A673 (cell line): ENCODE measurements around the gene EXOC6B. TPM values are rescaled to one million over a fixed set of nuclear protein-coding genes. Genes with fewer than 3 reads are reported as not detected.

Experiments
- BruUV-seq: library from RNA; stranded (reverse); fragments of 400-500 nt; replicated peaks from 2 replicates; lab custom pipeline; 2021; lab: Mats Ljungman, UMichigan
- CTCF ChIA-PET: fragments of 300-600 bp; sonication (Branson Sonifier 250); formaldehyde crosslinking; loops from one replicate; lab custom pipeline; 2022; ENCODE audit warnings: antibody characterized with exemption; lab: Charles Lee
- POLR2A ChIA-PET: fragments of 300-600 bp; sonication (Branson Sonifier 250); formaldehyde crosslinking; loops from one replicate; lab custom pipeline; 2022; ENCODE audit warnings: antibody characterized with exemption; ENCODE audit not compliant: low non-redundant PET; lab: Charles Lee
- DNase-seq: peaks from one replicate; pipeline ENCODE4 v3.0.0-alpha.2; 2015; ENCODE audit warnings: low spot score
- H3K27ac ChIP-seq: fragments of 200-600 bp; sonication (generic); 2 replicates; pipeline ENCODE4 v1.5.1; 2016; ENCODE audit warnings: mixed run types, low read depth, mild to moderate bottlenecking, mixed read lengths, antibody characterized with exemption, low read length; ENCODE audit not compliant: poor library complexity, severe bottlenecking
- H3K27me3 ChIP-seq: fragments of 200-600 bp; sonication (generic); replicated peaks from 2 replicates; pipeline ENCODE4 v1.6.1; 2017; ENCODE audit warnings: mixed run types, low read depth, mild to moderate bottlenecking, mixed read lengths, antibody characterized with exemption, low read length; ENCODE audit not compliant: insufficient read depth, poor library complexity
- H3K36me3 ChIP-seq: fragments of 200-600 bp; sonication (generic); 2 replicates; pipeline ENCODE4 v1.6.1; 2016; ENCODE audit warnings: mixed run types, mild to moderate bottlenecking, mixed read lengths, antibody characterized with exemption, low read length; ENCODE audit not compliant: insufficient read depth, poor library complexity, severe bottlenecking
- H3K4me1 ChIP-seq: fragments of 200-600 bp; sonication (generic); 2 replicates; pipeline ENCODE4 v1.6.1; 2017; ENCODE audit warnings: mixed run types, mild to moderate bottlenecking, mixed read lengths, antibody characterized with exemption, low read length; ENCODE audit not compliant: insufficient read depth, poor library complexity, severe bottlenecking
- H3K4me3 ChIP-seq: fragments of 200-600 bp; sonication (generic); 2 replicates; pipeline ENCODE4 v1.5.1; 2016; ENCODE audit warnings: low read depth, mixed run types, mild to moderate bottlenecking, mixed read lengths, low read length; ENCODE audit not compliant: poor library complexity, severe bottlenecking
- H3K9me3 ChIP-seq: fragments of 200-600 bp; sonication (generic); 2 replicates; pipeline ENCODE4 v1.6.1; 2016; ENCODE audit warnings: mixed run types, low read depth, mild to moderate bottlenecking, mixed read lengths, antibody characterized with exemption, low read length; ENCODE audit not compliant: poor library complexity, severe bottlenecking
- CTCF ChIP-seq: fragments of 300-800, 200-600 bp; sonication (generic); conservative IDR thresholded peaks from 2 replicates; pipeline ENCODE4 v1.5.1; 2017; ENCODE audit warnings: low read depth, mild to moderate bottlenecking, antibody characterized with exemption, low read length, moderate library complexity, mixed read lengths
- EZH2 ChIP-seq: fragments of 200-600 bp; sonication (generic); IDR thresholded peaks from 2 replicates; pipeline ENCODE4 v1.6.1; 2017; ENCODE audit warnings: borderline replicate concordance, low read depth, mild to moderate bottlenecking, mixed read lengths, antibody characterized with exemption, low read length; ENCODE audit not compliant: poor library complexity, severe bottlenecking
- intact Hi-C: fragments of 100-400 bp; cut with micrococcal nuclease; formaldehyde crosslinking; loops from one replicate; pipeline ENCODE4 v1.10.0; 2022; ENCODE audit not compliant: unreplicated experiment
- total RNA-seq: library from RNA; stranded (reverse); gene quantifications from 2 replicates; pipeline ENCODE4 v1.2.3, GENCODE V29; 2021

The EXOC6B gene
- total RNA-seq, 1 experiment from 2014 or later = 138 TPM

GRCh38 chr2:72291059-72291458, 534.8 kb downstream of the EXOC6B start:
- no peaks in the 10 kb centered on the region for H3K27me3 ChIP-seq
- no peak for TF ChIP-seq CTCF
- no peak for TF ChIP-seq EZH2
- H3K4me1 ChIP-seq = peaks cover 12% of the 10 kb centered on the region
- no peak for DNase-seq
- CTCF ChIA-PET = no interaction called here
- H3K4me3 ChIP-seq = no peak overlapping the region
- intact Hi-C loops = no loop called here
- no peaks in the 10 kb centered on the region for H3K9me3 ChIP-seq
- no peaks in the 10 kb centered on the region for H3K36me3 ChIP-seq
- POLR2A ChIA-PET = no interaction called here
- H3K27ac ChIP-seq = no peak overlapping the region
- BruUV-seq = no TSS peak

DNA sequence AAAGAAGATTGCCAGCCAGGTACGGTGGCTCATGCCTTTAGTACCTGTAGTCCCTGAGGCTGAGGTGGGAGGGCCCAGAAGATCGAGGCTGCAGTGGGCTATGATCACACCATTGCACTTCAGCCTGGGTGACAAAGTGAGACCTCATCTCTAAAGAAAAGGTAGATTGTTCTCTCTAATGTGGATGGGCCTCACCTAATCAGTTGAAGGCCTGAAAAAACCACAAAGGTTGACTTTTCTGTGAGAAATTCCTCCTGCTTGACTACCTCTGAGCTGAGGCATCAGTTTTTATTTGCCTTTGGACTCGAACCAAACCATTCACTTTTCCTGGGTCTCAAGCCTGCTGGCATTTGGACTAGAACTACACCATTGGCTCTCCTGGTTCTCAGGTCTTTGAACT, 536.1 kb downstream of the EXOC6B start:
- no peaks in the 10 kb centered on the region for H3K9me3 ChIP-seq
- CTCF ChIA-PET = no interaction called here
- peaks cover 12% of the 10 kb centered on the region for H3K4me1 ChIP-seq
- intact Hi-C loops = no loop called here
- no peaks in the 10 kb centered on the region for H3K27me3 ChIP-seq
- H3K27ac ChIP-seq = no peak overlapping the region
- H3K4me3 ChIP-seq = no peak overlapping the region
- TF ChIP-seq EZH2 = no peak
- TF ChIP-seq CTCF = no peak
- no peaks in the 10 kb centered on the region for H3K36me3 ChIP-seq
- DNase-seq = no peak
- POLR2A ChIA-PET = no interaction called here
- no TSS peak for BruUV-seq

- Histone ChIP-seq H3K4me3 (no peak overlapping the region), H3K4me1 (peaks cover 9% of the 10 kb centered on the region), H3K27me3 (no peaks in the 10 kb centered on the region), H3K9me3 (no peaks in the 10 kb centered on the region), H3K27ac (no peak overlapping the region), H3K36me3 (no peaks in the 10 kb centered on the region)
- no TSS peak for BruUV-seq
- POLR2A ChIA-PET = no interaction called here
- no peak for TF ChIP-seq EZH2
- no peak for TF ChIP-seq CTCF
- intact Hi-C loops = no loop called here
- DNase-seq = no peak
- CTCF ChIA-PET = no interaction called here
Measured at GRCh38 chr2:72289283-72289682, 536.5 kb downstream of the EXOC6B start.
